ENCODE measurements around the gene TBX4. TPM values are rescaled to one million over a fixed set of nuclear protein-coding genes. Genes with fewer than 3 reads are reported as not detected.

Gene TBX4
- total RNA-seq, 1 experiment from 2014 or later, result not detected

DNA sequence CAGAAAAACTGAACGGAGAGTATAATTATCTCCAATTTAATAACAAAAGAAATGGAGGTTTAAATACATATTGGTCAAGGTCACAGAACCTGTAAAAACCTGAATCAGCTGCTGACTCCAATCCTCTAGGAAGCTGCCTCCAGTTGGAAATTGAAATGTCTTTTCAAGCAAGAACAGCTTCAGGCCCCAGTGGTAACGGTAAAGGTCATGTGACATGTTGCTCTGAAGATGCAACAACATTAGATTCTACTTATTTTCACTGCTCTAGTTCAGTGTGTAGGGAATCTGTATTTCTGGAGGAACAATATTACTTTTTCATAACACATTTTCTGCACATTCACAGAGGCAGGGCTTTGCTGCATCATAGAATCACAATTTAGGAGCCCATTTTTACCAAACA, 58.8 kb downstream of the TBX4 start:
- no peaks in the 10 kb centered on the region for H3K23me2 ChIP-seq (ENCODE audit: insufficient read length, low read depth, low read length, poor library complexity, severe bottlenecking)
- H2BK12ac ChIP-seq (ENCODE audit: insufficient read length, low read depth, low read length), result no peak overlapping the region
- H4K5ac ChIP-seq (ENCODE audit: insufficient read length, low read depth, low read length), result no peak overlapping the region
- H3K9me3 ChIP-seq (ENCODE audit: control insufficient read depth, low read depth, low read length), result no peaks in the 10 kb centered on the region
- no peak overlapping the region for H2BK5ac ChIP-seq (ENCODE audit: insufficient read length, low read length)
- H3K4ac ChIP-seq (ENCODE audit: low read depth, low read length), result no peak overlapping the region
- no peak overlapping the region for H3K4me2 ChIP-seq (ENCODE audit: insufficient read depth, insufficient read length, low read length)
- no peak overlapping the region for H4K91ac ChIP-seq (ENCODE audit: insufficient read length, low read depth, low read length)
- no peak overlapping the region for H3T11ph ChIP-seq (ENCODE audit: low read length)
- DNase-seq, result no peak
- H4K8ac ChIP-seq (replicated peaks; ENCODE audit: insufficient read length, low read depth, low read length), result no peak overlapping the region
- H3K9me3 Mint-ChIP-seq, result no peaks in the 10 kb centered on the region
- no peak overlapping the region for H3K27ac Mint-ChIP-seq
- no peaks in the 10 kb centered on the region for H3K27me3 ChIP-seq (ENCODE audit: insufficient read depth, low read length)
- TF ChIP-seq, protein P1, sequence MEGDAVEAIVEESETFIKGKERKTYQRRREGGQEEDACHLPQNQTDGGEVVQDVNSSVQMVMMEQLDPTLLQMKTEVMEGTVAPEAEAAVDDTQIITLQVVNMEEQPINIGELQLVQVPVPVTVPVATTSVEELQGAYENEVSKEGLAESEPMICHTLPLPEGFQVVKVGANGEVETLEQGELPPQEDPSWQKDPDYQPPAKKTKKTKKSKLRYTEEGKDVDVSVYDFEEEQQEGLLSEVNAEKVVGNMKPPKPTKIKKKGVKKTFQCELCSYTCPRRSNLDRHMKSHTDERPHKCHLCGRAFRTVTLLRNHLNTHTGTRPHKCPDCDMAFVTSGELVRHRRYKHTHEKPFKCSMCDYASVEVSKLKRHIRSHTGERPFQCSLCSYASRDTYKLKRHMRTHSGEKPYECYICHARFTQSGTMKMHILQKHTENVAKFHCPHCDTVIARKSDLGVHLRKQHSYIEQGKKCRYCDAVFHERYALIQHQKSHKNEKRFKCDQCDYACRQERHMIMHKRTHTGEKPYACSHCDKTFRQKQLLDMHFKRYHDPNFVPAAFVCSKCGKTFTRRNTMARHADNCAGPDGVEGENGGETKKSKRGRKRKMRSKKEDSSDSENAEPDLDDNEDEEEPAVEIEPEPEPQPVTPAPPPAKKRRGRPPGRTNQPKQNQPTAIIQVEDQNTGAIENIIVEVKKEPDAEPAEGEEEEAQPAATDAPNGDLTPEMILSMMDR (conservative IDR thresholded peaks at IDR 0.05), result no peak
- H3K79me2 ChIP-seq (ENCODE audit: insufficient read depth, low read length), result no peaks in the 10 kb centered on the region
- no peak overlapping the region for H3K4me3 Mint-ChIP-seq
- H3K27me3 Mint-ChIP-seq (ENCODE audit: low read depth), result peaks cover 2% of the 10 kb centered on the region; the same call in 1 of the 2 replicates
- no peaks in the 10 kb centered on the region for H3K36me3 Mint-ChIP-seq (ENCODE audit: insufficient read depth in 1 of 3, low read depth in 3 of 3)
- no peak overlapping the region for H3K56ac ChIP-seq (ENCODE audit: insufficient read length, low read depth, low read length)
- H2BK120ac ChIP-seq (ENCODE audit: low read depth, low read length, poor library complexity, severe bottlenecking), result no peak overlapping the region
- no peak overlapping the region for H2BK15ac ChIP-seq (ENCODE audit: low read depth, low read length)
- H3K18ac ChIP-seq (ENCODE audit: insufficient read length, low read depth, low read length), result no peak overlapping the region
- no peak overlapping the region for H3K14ac ChIP-seq (ENCODE audit: insufficient read depth, low read length)
- no peak overlapping the region for H3K27ac ChIP-seq (ENCODE audit: insufficient read length, low read depth, low read length)
- WGBS (ENCODE audit: extremely low coverage, insufficient read length, low lambda C conversion rate), result no CpG with 5 or more reads among the region's 2 CpGs
- H2AK5ac ChIP-seq (ENCODE audit: insufficient read length, low read length), result no peak overlapping the region
- H3K4me1 ChIP-seq (ENCODE audit: insufficient read depth, low read length), result no peaks in the 10 kb centered on the region
- no peak overlapping the region for H3K9ac ChIP-seq (ENCODE audit: extremely low read depth, insufficient read length, low read length)
- H4K20me1 ChIP-seq (ENCODE audit: control insufficient read depth, insufficient read depth, insufficient read length), result no peaks in the 10 kb centered on the region
- no peak overlapping the region for H2AFZ ChIP-seq (ENCODE audit: low read length)
- no peaks in the 10 kb centered on the region for H3K79me1 ChIP-seq (ENCODE audit: insufficient read depth, low read depth, low read length, poor library complexity, severe bottlenecking)
- peaks cover 0 to 2% of the 10 kb centered on the region in 2 experiments; a peak in 1 of 4 replicates for H3K4me1 Mint-ChIP-seq
- no peak overlapping the region for H2BK20ac ChIP-seq (ENCODE audit: low read depth, low read length, poor library complexity, severe bottlenecking)
- no peak overlapping the region for H3K23ac ChIP-seq (ENCODE audit: insufficient read length, low read depth, low read length)

All from H9 (cell line).